NCI-H446 treated with DMSO at 0.1 percent for 48 hours (cell line): Measurements from ENCODE around the gene CYP19A1.

Source experiments
- DNase-seq: peaks from one replicate; lab custom pipeline; 2025; lab: John Stamatoyannopoulos, UW

The CYP19A1 gene

DNA sequence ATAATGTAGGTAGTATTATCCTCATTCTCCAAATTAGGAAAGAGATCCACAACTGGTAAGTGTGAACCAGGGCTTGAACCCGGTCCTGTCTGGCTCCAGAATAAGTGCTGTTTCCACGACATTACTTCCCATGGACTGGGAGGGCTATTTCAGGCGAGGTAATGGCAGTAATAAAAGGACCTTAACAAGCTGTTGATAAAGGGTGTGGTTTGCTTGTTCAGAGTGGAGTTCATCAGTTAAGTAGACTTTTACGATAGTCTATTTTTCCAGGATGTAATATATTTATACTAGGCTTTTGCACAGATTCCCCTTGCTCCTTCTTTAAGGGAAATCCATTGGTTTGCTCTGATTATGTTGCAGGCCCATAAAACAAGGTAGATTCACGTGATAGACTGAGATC, 155.3 kb downstream of the CYP19A1 start:
- DNase-seq, result no peak

DNA sequence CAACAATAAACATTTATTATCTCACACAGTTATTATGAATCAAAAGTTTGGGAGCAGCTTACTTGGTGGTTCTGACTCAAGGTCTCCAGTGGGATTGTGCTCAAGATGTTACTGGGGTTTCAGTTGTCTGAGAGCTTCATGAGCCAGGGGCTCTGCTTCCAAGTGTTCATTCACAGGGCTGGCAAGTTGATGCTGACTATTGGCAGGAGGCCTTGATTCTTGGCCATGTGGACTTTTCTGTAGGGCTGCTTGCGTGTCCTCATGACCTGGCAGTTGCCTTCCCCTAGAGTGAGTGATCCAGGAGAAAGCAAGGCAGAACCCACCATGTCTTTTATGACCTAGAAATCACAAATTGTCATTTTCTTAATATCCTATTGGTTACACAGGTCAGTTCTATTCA, 156.5 kb downstream of the CYP19A1 start:
- peak; percentile 62 for DNase-seq

DNA sequence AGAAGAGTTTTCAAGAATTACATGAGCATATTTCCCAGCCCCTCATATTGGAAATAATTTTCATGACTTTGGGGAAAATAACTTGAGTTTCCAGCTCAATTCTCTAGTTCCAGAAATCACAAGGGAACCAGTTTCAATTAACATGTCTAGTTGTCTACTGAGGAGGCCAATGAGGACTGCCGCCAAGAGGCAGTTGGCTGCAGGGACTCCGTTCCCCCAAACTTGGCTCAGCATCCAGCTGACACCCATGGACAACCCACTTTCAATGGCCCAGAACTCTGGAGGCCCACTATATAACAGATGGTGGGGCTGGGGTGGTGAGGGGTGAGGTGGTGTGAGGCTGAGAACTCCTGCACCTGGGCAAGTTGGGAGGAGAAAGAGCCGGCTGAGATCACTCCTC, 157.2 kb downstream of the CYP19A1 start:
- DNase-seq, result peak; percentile 66

DNA sequence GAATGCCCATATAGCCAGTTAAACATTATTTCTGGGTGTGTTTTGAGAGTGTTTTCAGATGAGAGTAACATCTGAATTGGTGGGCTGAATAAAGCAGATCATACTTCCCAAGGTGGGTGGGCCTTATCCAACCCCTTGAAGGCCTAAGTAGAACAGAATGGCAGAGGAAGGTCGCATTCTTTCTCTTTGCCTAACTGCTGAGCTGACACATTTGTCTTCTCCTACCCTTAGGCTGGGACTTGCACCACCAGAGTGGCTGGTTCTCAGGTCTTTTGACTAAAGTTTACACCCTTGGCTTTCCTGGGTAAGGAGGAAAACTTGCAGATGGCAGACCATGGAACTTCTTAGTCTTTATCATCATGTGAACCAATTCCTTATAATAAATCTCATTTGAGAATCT, 157.9 kb downstream of the CYP19A1 start:
- DNase-seq, result no peak

DNA sequence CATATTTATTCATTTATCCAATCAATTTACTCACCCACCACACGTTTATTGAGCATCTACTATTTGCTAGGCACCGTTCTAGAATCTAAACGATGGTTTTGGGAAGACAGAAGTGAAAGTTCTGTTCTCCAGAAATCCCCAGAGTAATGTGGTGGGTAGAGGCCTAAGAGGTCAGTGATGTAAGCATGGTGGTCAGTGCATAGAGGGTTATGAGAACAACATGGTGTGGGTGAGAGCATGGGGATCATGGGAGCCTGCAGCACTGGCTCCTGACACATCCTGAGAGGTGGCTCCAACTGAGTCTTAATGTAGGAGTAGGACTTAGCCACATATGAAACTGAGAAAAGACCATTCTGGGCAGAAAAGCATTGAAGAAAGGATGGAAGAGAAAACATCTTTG, 158.4 kb downstream of the CYP19A1 start:
- DNase-seq, result no peak

DNA sequence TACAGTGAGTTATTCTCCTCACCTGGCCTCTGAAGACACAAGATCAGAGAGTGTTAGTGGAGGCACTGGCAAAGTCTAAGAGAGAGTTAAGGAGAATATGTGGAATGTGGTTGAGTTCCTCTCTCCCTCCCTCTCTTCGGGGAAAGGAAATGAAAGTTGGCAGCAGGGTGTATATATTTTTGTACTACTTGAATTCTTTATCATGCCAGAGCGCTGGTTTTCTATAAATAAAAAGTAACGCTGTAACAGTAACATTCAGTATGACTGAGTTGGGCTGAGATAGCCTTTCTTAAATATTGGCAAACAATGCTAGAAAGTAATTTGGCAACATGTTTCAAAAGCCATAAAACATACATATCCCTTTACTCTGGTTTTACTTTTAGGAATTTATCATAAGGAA, 166.2 kb downstream of the CYP19A1 start:
- DNase-seq, result no peak

DNA sequence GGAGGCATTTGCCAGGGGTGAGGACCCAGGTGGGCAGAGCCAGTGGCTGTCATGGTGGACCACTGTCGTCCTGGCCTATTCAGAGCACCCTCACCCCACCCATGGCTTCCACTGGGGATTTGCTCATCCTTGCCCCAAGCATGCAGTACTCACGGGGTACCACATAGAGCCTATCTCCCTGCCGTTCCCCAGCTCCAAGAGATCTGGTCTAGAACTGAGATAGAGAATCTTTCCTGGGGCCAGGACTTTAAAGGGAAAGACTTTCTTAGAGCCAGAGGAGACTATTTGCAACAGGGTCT, 166.8 kb downstream of the CYP19A1 start:
- no peak for DNase-seq

DNA sequence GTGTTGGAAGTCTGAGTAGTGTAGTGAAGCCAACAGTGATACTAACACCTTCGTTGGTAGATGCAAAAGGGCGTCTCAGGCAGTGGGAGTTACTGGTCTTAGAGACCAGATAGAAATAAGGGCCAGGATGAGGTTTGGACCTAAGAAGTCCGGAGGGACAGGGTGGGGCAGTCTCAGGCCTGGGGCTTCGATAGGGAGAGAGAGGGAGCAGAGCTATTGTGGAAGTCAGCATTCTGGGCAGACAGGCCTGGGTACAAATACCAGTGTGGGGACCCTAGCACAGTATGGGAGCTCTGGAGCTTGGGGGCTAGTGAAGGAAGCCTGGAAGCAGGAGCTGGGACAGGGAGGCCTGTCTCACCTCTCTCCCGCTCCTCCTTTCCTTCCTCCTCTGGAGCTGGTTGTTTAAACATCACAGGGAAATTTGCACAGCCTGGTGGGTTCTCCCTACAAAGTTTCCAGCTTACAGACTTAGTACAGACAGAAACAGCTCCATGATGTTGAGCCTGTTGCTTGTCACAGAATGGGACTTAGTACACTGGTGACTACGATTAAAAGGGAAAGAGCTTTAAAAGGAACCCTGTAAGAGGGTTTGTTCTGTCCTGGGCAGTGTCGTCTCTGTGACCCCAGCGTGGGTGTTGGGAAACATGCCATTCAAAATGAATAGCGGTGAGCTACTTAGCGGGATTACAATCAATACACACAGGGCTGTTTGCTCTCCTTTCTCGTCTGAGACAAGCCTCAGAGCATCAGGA, 167.3 kb downstream of the CYP19A1 start:
- no peak for DNase-seq

DNA sequence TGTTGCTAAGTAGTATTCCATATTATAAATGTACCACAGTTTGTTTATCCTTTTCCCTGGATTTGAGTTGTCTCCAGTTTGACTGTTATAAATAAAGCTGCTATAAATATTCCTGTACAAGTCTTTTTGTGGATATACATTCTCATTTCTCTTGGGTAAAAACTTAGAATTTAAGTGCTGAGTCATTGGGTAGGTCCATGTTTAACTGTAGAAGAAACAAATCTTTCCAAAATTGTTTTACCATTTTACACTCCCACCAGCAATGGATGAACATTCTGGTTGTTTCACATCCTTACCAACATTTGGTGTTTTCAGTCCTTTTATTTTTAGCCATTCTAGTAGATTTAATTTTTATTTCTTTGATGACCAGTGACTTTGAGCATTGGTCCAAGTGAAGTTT, 169.7 kb downstream of the CYP19A1 start:
- DNase-seq, result no peak

DNA sequence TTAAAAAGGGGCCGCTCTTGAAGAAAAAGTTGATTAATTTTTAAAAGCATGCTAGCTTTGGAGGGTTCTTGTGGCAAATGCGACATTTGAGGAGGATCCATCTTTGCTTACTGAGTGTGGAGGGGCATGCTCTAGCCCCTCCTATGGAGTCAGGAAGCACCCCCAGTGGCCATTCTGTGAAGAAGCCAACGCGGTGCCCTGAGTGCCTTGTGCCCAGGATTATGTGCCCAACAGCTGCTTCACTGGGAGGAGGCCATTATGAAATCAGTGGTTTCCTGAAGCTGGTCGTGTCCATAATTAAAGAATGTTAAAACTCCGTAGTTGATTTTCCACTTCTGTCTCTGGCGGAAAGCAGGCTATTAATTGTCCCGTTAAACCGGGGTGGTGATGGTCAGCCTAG, 174.6 kb downstream of the CYP19A1 start:
- no peak for DNase-seq

DNA sequence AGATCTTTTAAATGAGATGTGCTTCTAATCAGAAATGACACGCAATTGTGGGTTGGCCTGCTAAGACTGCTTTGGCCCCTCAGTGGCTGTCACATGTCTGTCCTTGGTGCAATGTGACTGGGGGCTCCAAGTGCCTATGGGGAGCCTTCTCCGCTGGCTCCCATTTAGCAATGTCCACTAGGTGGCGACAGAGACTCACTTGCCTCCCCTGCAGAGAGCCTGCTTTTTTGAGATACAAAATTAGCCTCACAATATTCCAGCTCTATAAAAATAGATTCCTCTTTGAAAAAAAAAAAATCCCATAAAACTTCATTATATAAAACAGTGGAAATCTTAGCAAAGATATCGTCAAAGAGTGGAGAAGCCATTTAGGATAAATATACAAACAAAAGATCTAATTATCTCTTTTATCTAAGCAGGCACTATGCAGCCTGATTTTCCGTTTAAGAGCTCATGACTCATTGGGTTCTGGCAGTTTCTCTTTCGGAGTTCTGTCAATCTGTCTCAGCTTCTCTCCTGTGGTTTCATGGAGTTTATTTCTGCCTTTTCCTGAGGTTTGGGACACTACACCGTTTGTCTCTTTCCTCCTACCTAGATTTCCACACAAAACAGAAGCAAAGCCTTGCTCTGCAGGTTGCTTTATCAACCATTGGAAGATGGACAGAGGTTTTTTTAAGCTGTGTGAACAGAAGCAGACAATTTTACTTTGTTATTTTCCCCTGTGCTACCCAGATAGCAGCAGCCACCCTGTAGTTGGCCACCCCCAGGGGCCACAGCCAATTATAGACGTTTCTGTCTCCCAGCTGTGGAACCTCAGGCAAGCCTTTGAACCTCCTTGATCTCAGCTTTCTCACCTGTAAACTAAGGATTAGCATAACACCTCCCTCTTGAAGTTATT, 175.3 kb downstream of the CYP19A1 start:
- peak; percentile 47 for DNase-seq

DNA sequence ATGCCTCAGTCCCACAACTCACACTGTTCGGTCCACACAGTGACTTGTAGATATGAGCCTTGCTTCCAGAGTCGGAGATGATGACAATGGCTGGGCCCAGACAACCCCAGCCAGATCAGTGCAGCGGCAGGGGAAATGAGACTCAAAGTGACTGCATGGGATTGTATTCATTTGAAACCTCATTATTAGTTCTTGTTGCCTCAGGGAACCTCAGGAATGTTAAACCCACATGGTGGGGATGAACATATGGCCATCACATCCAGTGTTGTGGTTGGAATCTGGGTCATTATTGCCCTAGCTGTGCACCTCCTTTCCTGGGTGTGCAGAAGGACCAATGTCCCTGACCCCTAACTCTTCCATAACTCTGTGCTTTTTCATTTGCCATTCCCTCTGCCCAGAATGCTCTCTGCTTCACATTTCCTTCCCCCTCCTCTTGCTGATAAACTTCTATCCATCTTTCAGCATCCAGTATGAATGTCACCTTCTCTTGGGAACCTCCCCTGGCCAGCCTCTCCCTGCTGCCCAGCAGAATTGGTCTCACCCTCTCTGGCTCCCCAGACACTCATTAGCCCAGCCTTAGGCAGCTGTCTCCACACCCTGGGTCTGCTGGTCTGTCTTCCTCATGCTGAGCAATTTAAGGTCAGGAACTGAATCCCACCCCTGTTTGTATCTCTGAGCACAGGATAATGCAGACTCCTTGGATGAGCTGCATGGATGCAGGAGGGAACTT, 176.7 kb downstream of the CYP19A1 start:
- DNase-seq, result no peak

DNA sequence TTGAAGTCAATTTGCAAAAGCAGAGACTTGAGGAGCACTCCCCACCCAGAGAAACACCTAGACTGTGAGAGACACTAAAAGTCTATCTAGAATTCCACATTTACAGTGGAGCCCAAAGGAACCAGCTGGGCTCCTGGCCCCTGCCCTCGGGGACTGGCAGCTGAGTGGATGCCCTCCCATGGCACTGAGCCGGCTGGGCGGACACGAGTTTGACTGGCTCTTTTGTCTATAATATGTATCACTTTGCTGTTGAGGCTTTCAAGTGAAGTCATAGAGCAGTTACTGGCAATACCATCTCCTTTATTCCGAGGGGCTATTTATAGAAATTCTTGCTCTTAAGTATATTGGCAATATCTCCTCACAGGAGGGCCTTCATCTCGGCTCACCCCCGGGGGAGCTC, 177.9 kb downstream of the CYP19A1 start:
- no peak for DNase-seq
